ENCODE data around the gene VSIG8.

VSIG8 gene

GRCh38 chr1:159854693-159855192 is 7.7 kb downstream of the VSIG8 start:
- peak; percentile 65 to 71 for DNase-seq

GRCh38 chr1:159854116-159854692 is 8.3 kb downstream of the VSIG8 start:
- peak in 1 of 2 experiments; percentile 27 for DNase-seq

- DNase-seq: no peak
These were observed 8.9 kb downstream of the VSIG8 start for GRCh38 chr1:159853417-159854115.

- DNase-seq: no peak
These were observed 11.1 kb downstream of the VSIG8 start for GRCh38 chr1:159851407-159851806.

- DNase-seq: no peak
These were observed 12.7 kb downstream of the VSIG8 start for GRCh38 chr1:159849626-159850366.

GRCh38 chr1:159848326-159848725 is 14.1 kb downstream of the VSIG8 start:
- DNase-seq: no peak

- no peak for DNase-seq
These were observed 15.2 kb downstream of the VSIG8 start for GRCh38 chr1:159847231-159847630.

GRCh38 chr1:159845751-159846629 is 16.5 kb downstream of the VSIG8 start:
- DNase-seq: no peak

- no peak for DNase-seq
These were observed 19.0 kb downstream of the VSIG8 start for GRCh38 chr1:159843459-159843858.

- no peak for DNase-seq
These were observed 20.7 kb downstream of the VSIG8 start for GRCh38 chr1:159841749-159842148.

GRCh38 chr1:159839116-159839849 is 23.2 kb downstream of the VSIG8 start:
- no peak for DNase-seq

GRCh38 chr1:159838715-159839114 is 23.7 kb downstream of the VSIG8 start:
- no peak for DNase-seq

- no peak for DNase-seq
These were observed 26.5 kb downstream of the VSIG8 start for GRCh38 chr1:159835862-159836525.

- DNase-seq: no peak
These were observed 27.1 kb downstream of the VSIG8 start for GRCh38 chr1:159835356-159835755.

- DNase-seq: no peak
These were observed 30.1 kb downstream of the VSIG8 start for GRCh38 chr1:159832309-159832708.

GRCh38 chr1:159831412-159832141 is 30.9 kb downstream of the VSIG8 start:
- DNase-seq: no peak

- no peak for DNase-seq
These were observed 31.7 kb downstream of the VSIG8 start for GRCh38 chr1:159830722-159831121.

GRCh38 chr1:159829822-159830465 is 32.5 kb downstream of the VSIG8 start:
- no peak for DNase-seq

GRCh38 chr1:159829273-159829634 is 33.2 kb downstream of the VSIG8 start:
- DNase-seq: no peak

- no peak for DNase-seq
These were observed 33.7 kb downstream of the VSIG8 start for GRCh38 chr1:159828581-159829272.

Data from stimulated activated CD4-positive, alpha-beta T cell treated with anti-CD3 and anti-CD28 coated beads, Interleukin-4, amount 100 ng/mL, for 4 hours (primary cell).